Measurements from ENCODE around the gene PTPRN2.

The PTPRN2 gene

GRCh38 chr7:158129037-158130022 lies 458.3 kb downstream of the PTPRN2 start:
- DNase-seq (ENCODE audit: low spot score) = no peak
- no peak for TF ChIP-seq CTCF (IDR thresholded peaks at IDR 0.05; ENCODE audit: borderline replicate concordance, control extremely low read depth, extremely low read depth, insufficient read depth, missing control alignments)
- in situ Hi-C loops (cut with MboI; ENCODE audit: low sequenced_read_pairs, unreplicated experiment) = no loop called here

- no peak for TF ChIP-seq CTCF (IDR thresholded peaks at IDR 0.05; ENCODE audit: borderline replicate concordance, control extremely low read depth, extremely low read depth, insufficient read depth, missing control alignments)
- in situ Hi-C loops (cut with MboI; ENCODE audit: low sequenced_read_pairs, unreplicated experiment) = no loop called here
- DNase-seq (ENCODE audit: low spot score) = no peak
Observed at GRCh38 chr7:158128572-158128971, 459.1 kb downstream of the PTPRN2 start.

GRCh38 chr7:158127241-158127640 lies 460.4 kb downstream of the PTPRN2 start:
- no peak for TF ChIP-seq CTCF (IDR thresholded peaks at IDR 0.05; ENCODE audit: borderline replicate concordance, control extremely low read depth, extremely low read depth, insufficient read depth, missing control alignments)
- DNase-seq (ENCODE audit: low spot score) = no peak
- in situ Hi-C loops (cut with MboI; ENCODE audit: low sequenced_read_pairs, unreplicated experiment) = no loop called here

GRCh38 chr7:158126661-158127060 lies 461.0 kb downstream of the PTPRN2 start:
- no peak for DNase-seq (ENCODE audit: low spot score)
- in situ Hi-C loops (cut with MboI; ENCODE audit: low sequenced_read_pairs, unreplicated experiment) = no loop called here
- TF ChIP-seq CTCF (IDR thresholded peaks at IDR 0.05; ENCODE audit: borderline replicate concordance, control extremely low read depth, extremely low read depth, insufficient read depth, missing control alignments) = no peak

GRCh38 chr7:158125721-158126120 lies 461.9 kb downstream of the PTPRN2 start:
- TF ChIP-seq CTCF (IDR thresholded peaks at IDR 0.05; ENCODE audit: borderline replicate concordance, control extremely low read depth, extremely low read depth, insufficient read depth, missing control alignments) = no peak
- DNase-seq (ENCODE audit: low spot score) = no peak
- in situ Hi-C loops (cut with MboI; ENCODE audit: low sequenced_read_pairs, unreplicated experiment) = no loop called here

- in situ Hi-C loops (cut with MboI; ENCODE audit: low sequenced_read_pairs, unreplicated experiment) = no loop called here
- DNase-seq (ENCODE audit: low spot score) = no peak
- TF ChIP-seq CTCF (IDR thresholded peaks at IDR 0.05; ENCODE audit: borderline replicate concordance, control extremely low read depth, extremely low read depth, insufficient read depth, missing control alignments) = no peak
Observed at GRCh38 chr7:158125091-158125490, 462.5 kb downstream of the PTPRN2 start.
